LoVo (cell line): Measurements from ENCODE around the gene PRKAG1.

Source experiments
- DNase-seq: peaks from one replicate; pipeline ENCODE4 v3.0.0-alpha.2; 2016; ENCODE audit warnings: low spot score

Gene PRKAG1

DNA sequence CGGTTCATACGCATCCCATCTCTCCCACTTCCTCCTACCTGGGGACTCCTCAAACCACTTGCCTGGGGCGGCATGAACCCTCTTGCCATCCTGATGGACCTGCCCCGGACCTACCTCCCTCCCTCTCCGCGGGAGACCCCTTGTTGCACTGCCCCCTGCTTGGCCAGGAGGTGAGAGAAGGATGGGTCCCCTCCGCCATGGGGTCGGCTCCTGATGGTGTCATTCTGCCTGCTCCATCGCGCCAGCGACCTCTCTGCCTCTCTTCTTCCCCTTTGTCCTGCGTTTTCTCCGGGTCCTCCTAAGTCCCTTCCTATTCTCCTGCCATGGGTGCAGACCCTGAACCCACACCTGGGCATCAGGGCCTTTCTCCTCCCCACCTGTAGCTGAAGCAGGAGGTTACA is 36.8 kb downstream of the PRKAG1 start:
- DNase-seq, result no peak

DNA sequence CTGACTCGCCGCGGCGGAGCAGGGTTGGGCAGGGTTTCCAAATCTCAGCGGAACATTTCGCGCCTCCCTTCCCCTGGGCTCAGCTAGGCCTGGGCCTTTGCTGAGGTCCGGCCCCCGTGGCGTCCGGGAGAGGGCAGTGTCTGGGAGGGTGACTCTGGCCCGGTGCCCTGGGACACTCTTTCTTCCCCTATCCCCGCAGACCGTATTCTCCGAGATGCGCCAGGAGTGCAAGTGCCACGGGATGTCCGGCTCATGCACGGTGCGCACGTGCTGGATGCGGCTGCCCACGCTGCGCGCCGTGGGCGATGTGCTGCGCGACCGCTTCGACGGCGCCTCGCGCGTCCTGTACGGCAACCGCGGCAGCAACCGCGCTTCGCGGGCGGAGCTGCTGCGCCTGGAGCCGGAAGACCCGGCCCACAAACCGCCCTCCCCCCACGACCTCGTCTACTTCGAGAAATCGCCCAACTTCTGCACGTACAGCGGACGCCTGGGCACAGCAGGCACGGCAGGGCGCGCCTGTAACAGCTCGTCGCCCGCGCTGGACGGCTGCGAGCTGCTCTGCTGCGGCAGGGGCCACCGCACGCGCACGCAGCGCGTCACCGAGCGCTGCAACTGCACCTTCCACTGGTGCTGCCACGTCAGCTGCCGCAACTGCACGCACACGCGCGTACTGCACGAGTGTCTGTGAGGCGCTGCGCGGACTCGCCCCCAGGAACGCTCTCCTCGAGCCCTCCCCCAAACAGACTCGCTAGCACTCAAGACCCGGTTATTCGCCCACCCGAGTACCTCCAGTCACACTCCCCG is 37.4 kb downstream of the PRKAG1 start:
- no peak for DNase-seq

DNA sequence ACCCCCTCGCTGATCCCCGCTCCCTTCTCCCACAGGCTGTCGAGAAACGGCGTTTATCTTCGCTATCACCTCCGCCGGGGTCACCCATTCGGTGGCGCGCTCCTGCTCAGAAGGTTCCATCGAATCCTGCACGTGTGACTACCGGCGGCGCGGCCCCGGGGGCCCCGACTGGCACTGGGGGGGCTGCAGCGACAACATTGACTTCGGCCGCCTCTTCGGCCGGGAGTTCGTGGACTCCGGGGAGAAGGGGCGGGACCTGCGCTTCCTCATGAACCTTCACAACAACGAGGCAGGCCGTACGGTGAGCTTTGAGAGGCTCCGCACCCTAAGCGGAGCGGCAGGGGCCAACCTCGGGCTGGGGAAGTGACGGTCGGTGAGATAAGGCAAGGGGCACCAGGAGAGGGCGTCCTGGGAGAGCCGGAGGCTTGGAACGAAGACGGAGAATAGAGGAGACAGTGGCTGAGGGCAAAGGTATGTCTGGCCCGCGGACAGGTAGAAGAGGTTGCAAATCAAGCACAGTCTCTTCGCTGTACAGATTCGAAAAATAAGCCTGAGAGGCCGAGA is 38.1 kb downstream of the PRKAG1 start:
- DNase-seq, result no peak

DNA sequence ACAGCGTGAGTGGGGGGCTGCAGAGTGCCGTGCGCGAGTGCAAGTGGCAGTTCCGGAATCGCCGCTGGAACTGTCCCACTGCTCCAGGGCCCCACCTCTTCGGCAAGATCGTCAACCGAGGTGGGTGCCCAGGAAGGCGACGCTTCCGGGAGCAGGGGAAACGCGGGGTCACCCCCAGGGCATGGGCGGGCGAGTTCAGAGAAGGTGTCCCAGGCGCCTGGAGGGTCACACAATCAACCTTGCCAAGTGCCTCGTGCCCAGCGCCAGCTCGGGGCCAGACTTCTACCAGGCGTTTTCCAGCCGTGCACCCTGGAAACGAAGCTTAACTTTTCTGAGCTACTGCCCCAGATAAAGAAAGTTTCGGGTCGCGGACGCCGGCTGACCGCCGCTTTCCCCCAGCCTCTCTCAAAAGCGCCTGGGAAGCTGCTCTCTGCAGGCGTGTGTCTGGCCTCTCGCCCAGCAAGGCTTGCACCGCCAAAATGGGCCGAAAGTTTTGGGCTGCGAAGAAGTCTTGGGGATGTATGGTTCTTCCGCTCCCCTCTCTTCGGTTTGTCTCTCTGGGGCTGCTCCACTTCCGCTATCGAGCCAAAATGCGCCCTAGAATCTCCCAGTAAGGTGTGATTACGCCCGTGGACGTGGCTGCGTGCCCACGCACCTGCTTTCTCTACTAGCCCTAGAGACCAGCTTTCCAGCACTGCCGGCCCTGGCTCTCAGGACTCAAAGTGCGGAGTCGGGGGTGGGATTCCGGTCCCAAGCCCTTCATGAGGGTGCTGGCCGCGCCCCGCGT is 38.8 kb downstream of the PRKAG1 start:
- DNase-seq, result no peak

DNA sequence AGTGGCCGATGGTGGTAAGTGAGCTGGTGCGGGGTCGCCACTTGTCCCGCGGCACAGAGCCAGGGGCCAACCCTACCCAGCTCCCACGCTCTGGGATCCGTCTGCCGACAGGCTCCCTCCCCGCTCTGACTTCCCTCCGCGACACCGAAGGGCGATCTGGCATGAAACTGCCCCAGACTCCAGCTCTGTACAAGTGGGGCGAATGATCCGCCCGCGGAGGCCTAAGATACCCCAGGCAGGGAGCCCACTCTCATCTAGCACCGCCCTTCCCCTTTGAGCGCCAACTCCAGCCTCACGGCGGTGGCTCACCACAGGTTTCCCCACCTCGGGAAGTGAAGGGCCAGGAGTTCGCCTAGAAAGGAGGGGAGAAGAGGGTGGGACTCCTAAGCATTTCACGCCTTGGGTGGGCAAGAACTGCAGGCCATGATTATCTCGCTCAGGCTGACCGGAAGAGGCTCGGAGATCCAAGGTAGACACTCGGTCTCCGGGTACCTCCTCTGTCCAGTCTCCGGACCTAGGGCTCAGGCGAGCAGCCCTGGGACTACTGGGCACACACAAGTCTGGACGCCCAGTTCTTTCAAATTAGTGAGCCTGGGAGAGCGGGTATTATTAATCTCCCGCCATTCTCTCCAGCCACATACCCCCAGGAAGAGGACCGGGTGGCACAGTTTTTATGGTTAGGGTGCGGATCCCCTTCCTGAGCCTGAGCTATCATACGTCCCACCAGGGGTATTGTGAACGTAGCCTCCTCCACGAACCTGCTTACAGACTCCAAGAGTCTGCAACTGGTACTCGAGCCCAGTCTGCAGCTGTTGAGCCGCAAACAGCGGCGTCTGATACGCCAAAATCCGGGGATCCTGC is 39.6 kb downstream of the PRKAG1 start:
- DNase-seq, result no peak

DNA sequence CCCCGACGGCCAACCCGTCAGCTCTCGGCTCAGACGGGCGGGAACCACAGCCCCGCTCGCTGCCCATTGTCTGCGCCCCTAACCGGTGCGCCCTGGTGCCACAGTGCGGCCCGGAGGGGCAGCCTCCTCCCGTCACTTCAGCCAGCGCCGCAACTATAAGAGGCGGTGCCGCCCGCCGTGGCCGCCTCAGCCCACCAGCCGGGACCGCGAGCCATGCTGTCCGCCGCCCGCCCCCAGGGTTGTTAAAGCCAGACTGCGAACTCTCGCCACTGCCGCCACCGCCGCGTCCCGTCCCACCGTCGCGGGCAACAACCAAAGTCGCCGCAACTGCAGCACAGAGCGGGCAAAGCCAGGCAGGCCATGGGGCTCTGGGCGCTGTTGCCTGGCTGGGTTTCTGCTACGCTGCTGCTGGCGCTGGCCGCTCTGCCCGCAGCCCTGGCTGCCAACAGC is 40.3 kb downstream of the PRKAG1 start, which contains the start of gene WNT1:
TSS of gene WNT1 (plus strand) at position 32 of the 450 bp plus-strand sequence. CDS start at position 361, 329 bp downstream.
- DNase-seq, result no peak

DNA sequence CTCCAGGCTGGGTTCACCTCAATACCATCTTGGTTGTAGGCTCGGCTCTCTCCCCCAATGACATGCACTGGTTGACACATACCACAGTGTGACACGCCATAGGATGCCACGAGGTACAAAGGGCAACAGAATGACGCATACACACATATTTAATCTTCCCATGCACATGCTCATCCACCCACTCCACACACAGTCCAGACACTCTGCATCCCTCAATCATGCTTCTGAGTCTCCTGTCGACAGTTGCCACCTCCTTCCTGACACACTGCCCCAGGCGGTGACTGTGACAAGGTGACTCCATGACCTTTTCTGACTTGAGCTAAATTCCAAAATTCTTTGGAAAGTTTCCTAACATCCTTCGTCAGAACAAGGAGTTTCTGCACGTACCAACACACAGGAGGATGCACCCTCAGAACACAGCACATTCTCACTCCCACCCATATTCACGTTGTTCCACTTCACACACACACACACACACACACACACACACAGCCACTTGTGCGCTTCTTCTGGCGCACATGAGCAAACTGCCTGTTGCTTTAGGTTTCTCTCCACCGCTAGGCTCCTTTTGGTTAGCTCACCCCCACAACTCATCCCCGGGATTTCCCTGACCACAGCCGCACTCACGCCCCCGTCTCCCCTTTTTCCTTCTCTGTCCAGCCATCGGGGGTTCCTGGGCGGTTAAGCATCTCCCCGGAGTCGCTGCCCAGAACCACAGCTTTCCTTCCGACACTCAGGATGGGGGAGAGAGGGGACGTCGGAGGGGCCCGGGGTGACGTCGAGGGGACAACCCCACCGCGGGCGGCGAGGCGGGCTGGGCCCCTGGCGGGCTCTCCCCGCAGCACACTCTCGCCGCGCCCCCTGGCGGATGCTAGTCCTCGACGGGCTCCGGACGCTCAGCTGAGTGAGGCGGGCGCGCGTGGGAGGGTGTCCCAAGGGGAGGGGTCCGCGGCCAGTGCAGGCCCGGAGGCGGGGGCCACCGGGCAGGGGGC is 41.0 kb downstream of the PRKAG1 start:
- DNase-seq, result peak; percentile 64

DNA sequence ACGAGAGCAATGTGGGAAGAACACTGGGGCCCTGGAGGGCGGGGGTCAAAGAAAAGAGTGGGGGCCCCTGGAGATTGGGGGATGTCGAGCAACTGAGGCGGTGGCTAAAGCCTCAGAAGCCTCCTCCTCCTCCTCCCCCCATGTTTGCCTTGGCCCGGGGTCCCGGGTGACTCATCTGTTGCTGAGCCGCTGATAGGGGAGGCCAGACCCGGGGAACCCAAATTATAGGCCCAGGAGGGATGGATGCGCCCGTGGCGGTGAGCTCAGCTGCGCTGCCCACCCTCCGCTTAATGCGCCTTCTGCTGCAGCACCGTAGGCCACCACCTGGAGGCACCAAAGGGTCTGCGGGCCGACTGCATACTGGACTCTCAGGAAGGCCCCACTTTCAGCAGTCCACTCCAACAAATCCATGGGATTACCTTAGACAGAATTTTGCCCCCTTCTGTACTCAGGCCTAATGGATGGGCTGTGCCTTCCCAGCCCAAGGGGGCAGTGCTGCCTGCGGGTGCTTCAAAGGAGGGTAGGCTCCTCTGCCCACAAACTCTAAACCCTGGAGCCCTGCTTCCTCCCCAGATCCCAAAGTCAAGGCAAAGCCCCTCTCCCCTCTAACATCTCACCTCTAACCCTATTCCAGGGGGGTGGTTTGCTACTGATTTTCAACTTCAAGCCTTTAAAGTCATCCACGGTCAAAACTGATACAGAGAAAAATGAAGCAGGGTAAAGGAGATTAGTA is 44.5 kb downstream of the PRKAG1 start:
- no peak for DNase-seq

DNA sequence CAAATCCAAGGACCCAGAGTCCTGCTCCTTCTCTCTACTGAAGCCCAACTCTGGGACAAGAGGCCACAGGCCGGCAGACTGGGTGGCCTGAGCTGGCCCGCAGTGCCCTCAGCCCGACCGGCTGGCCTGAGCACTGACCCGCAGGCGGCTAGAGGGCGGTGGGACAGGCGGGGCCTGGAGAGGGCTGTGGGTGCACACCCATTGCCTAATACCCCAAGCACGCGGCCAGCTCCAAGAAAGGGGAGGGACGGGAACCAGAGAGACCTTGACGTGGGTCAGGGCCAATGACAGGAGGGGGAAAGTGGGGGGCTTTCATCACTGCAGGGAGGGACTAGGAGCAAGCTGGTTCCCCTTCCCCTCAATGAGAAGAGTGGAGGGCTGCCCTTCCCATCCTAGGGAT is 45.0 kb downstream of the PRKAG1 start:
- DNase-seq, result no peak

DNA sequence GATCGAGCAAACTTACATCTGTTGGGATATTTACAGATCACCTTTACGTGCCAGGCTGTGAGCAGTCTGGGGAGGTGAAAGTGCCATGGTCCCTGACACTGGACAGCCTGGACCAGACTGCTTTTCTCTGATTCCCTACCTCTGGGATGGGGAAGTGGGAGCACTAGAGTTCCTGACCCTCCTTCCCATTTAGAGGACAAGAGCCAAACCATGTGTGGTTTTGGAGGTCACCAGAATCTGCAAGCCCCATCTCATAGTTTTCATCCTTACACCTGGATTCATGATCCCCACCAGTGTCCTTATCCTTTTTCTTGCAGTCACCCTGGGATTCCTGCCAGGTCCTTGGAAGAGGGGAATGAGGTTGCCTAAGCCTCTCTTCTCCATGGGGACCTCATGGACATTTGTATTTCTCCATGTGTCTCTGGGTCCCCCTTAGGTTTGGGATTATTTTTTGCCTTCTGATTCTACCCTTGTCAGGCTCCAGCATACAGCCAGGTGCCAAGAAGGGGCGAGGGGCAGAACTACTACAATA is 45.6 kb downstream of the PRKAG1 start:
- DNase-seq, result no peak

DNA sequence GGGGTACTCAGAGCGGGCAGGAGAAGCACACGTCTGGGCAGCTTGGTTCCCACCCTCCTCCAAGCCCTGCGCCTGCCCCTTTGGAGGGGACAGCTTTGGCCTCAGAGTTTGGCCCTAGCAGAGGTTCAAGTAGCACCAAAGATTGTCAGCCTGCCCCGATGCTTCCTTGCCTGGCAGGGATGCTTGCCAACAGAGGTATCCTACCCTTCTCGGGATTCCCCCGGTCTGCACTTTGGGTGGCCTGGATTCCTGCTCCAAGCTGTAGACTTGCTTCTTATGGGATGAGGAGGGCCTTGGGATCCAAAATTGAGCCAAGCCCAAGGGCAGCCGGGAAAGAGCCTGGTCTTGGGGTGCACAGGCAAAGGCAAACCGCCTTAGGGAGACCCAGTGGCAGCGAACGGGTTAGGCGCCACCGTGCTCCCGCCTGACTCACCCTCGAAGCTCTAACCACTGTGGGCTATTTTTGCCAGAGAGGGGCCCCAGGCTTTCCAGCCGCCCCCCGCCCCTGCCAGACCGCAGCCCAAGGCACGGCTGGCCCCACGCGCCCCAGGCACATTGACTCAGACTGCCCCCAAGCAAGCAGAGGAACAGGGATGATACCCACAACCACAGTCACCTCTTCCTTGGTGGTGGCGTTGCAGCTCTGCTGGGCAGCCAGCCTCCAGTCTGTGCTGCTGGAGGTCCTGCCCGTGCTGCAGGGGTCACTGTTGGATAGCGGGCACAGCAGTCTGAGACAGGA is 46.2 kb downstream of the PRKAG1 start:
- DNase-seq, result no peak

DNA sequence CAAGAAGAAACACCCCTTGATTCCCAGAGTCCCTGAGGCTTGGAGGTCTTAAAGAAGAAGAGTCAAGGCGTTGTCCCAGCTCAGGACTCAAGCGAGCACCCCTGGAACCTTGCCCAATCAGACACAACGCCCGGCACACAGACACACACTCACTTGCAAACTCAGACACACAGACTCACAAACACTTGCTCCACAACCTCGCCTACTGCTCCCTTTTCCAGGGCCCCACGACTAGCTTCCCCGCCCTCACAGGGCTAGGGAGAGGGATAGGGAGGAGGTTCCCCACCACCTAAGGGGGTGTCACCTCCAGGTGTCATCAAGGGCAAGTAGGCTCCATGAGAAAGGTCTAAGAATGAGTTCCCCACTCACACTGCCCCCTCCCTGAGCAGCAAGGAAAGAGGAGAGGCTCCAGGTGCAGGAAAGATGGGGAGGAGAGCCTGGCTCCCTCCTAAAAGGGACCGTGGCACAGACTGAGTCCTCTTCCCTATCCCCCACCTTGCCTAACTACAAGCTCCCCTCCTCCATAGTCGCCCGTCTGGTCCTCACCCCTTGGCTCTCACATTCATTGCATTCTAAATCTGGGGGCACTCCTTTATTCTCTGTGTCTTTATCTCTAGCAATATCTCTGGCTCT is 47.8 kb downstream of the PRKAG1 start:
- DNase-seq, result no peak

DNA sequence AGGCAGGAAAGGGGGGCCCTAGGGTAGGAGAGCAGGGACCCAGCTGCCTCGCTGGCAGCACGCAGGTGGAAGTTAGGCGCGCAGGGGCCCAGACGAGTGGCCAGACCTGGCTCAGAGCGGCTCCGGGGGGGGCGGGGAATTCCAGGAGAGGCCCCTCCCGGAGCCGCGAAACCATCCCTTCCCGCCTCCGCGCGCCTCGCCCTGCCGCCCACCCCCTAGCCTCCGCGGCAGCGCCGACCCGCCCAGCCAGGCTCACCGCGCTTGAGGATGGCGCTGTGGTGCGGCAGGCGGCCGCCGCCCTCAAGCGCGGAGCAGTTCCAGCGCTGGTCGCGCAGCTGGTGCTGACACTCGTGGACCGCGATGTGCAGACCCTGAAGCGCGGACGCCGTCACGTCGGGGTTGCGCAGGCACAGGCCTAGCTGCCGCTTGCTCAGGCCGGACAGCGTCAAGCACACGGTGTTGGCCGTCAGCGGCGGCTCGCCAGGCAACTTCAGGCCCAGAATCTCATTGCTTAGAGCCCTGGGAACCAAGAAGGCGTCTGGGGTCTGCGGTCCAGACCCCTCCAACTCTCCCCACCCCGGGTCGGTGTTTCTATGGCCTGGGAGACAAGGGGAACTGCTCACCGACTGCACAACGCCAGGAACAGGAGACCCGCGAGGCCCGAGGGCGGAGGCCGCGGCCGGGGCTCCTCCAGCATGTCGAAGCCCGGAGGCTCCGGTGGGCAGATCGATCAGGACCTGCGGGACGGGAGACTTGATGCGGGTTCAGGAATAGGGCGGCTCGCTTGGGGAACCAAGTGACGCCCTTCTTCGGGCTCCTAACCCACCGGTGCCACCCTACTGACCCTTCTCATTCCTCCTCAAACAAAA is 48.5 kb downstream of the PRKAG1 start:
- no peak for DNase-seq

DNA sequence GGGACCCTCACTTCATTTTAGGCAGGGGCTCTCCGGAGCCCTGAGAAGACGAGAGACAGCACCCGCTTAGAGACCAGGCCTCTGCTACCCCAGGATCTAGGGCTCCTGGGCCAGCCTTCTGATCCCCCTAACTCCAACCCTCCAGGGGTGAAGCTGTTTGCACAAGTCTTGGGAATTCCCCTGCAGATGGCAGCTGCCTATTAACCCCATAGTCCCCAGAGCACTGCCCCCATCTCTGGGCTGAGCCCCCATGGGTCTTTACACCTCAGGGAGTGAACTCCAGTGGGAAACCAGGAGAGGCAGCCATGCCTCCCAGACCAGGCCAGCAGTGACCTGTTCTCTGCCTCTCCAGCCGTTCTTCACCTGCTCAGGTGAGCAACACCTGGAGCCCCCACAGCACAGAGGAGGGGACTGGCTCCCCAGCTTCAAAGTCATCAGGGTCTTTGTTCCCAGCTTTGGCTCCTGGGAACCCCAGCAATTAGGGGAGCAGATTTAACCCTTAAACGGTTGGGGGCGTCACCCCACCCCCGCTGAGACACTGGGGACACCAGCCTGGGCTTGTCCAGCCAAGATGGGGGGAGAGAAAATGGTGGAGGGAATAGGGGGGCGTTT is 49.3 kb downstream of the PRKAG1 start:
- no peak for DNase-seq

DNA sequence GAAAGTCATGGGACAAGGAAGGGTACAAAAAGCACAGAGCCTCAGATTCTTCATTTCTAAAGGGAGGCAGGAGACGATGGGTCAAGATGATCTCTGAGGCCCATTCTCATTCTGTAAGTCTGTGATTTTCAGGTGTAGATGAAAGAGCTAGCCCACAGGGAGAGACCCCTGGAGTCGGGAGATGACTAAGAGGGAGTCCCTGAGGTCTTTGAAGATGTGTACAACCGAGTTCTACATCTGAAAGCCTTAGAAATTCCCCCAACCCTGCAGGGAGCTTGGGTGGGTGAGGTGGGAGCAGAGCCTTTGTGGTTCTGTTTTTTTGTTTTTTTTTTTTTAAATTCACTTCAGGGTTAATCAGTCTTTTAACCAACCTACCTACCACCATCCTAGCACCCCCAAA is 50.1 kb downstream of the PRKAG1 start:
- DNase-seq, result no peak

DNA sequence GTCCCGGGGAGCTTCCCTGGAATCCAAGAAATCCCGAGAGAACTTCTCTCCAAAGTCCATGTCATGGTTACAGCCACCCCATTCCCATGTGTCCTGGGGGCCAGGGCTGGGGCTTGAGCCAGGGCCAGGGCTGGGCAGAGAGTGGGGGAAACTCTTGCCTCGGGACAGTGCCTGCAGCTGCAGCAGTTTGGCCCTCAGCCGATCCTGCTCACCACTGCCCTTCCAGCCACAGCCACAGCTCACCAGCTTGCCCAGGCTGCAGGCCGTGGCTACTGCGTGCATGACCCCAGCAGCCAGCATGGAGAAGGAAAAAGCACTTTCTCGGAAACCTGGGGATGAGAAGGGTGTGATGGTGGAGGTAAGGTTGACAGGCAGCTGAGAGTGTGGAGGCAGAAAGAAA is 50.6 kb downstream of the PRKAG1 start:
- DNase-seq, result no peak
